HG02623 (cell line): Measurements from ENCODE around the gene TP73.

ENCODE experiments used
- ATAC-seq: cut with Tn5 transposase; IDR thresholded peaks from one replicate; pipeline ENCODE4 v1.9.1; 2021; ENCODE audit warnings: moderate library complexity; ENCODE audit not compliant: unreplicated experiment

Gene TP73

GRCh38 chr1:3683992-3684391, 31.7 kb downstream of the TP73 start:
- no peak for ATAC-seq

GRCh38 chr1:3685222-3685621, 32.9 kb downstream of the TP73 start:
- no peak for ATAC-seq

GRCh38 chr1:3685906-3686305, 33.6 kb downstream of the TP73 start:
- no peak for ATAC-seq

GRCh38 chr1:3687504-3687903, 35.2 kb downstream of the TP73 start:
- ATAC-seq, result no peak

- ATAC-seq, result no peak
These were observed 36.2 kb downstream of the TP73 start for GRCh38 chr1:3688356-3689137.

- no peak for ATAC-seq
These were observed 36.9 kb downstream of the TP73 start for GRCh38 chr1:3689138-3689750.

- ATAC-seq, result no peak
These were observed 38.2 kb downstream of the TP73 start for GRCh38 chr1:3690282-3691065.

- ATAC-seq, result no peak
These were observed 39.3 kb downstream of the TP73 start for GRCh38 chr1:3691421-3692204.

GRCh38 chr1:3692598-3692997, 40.3 kb downstream of the TP73 start:
- no peak for ATAC-seq

GRCh38 chr1:3693321-3693720, 41.0 kb downstream of the TP73 start:
- ATAC-seq, result no peak

- ATAC-seq, result no peak
These were observed 43.3 kb downstream of the TP73 start for GRCh38 chr1:3695326-3696217.

GRCh38 chr1:3696689-3697088, 44.4 kb downstream of the TP73 start:
- ATAC-seq, result no peak

GRCh38 chr1:3697104-3697503, 44.8 kb downstream of the TP73 start:
- no peak for ATAC-seq

GRCh38 chr1:3697810-3698209, 45.5 kb downstream of the TP73 start:
- ATAC-seq, result no peak

- no peak for ATAC-seq
These were observed 46.5 kb downstream of the TP73 start for GRCh38 chr1:3698660-3699408.

GRCh38 chr1:3699596-3699995, 47.3 kb downstream of the TP73 start:
- ATAC-seq, result no peak

GRCh38 chr1:3700631-3701030, 48.3 kb downstream of the TP73 start:
- ATAC-seq, result no peak

- ATAC-seq, result no peak
These were observed 50.2 kb downstream of the TP73 start for GRCh38 chr1:3702528-3702927.

GRCh38 chr1:3702990-3703728, 50.8 kb downstream of the TP73 start:
- ATAC-seq, result no peak
